Astrocyte (in vitro differentiated cells and primary cell): ENCODE measurements around the gene MAPKAPK3. TPM values are rescaled to one million over a fixed set of nuclear protein-coding genes. Genes with fewer than 3 reads are reported as not detected.

Experiments used
- DNase-seq: peaks from one replicate; pipeline ENCODE4 v3.0.0-alpha.2; 2010; ENCODE audit warnings: low read depth
- FAIRE-seq: peaks from 2 replicates; lab custom pipeline; 2011; peaks lifted over from hg19 to GRCh38; lab: Jason Lieb, UNC
- H2AFZ ChIP-seq: 2 replicates; pipeline ENCODE4 v1.6.0; 2012; ENCODE audit warnings: low read depth, low read length, inconsistent platforms
- H3K27ac ChIP-seq: 2 replicates; pipeline ENCODE4 v1.5.1; 2011; ENCODE audit warnings: low read depth, low read length, inconsistent platforms
- H3K27me3 ChIP-seq: 2 replicates; pipeline ENCODE4 v1.6.0; 2011; ENCODE audit warnings: low read length, inconsistent platforms; ENCODE audit not compliant: insufficient read depth
- H3K36me3 ChIP-seq: 2 replicates; pipeline ENCODE4 v1.5.1; 2011; ENCODE audit warnings: low read length, inconsistent platforms; ENCODE audit not compliant: insufficient read depth
- H3K4me1 ChIP-seq: 2 replicates; pipeline ENCODE4 v1.5.1; 2011; ENCODE audit warnings: low read length, inconsistent platforms; ENCODE audit not compliant: insufficient read depth
- H3K4me2 ChIP-seq: 2 replicates; pipeline ENCODE4 v1.6.0; 2012; ENCODE audit warnings: low read length, inconsistent platforms
- H3K4me3 ChIP-seq: 2 replicates; pipeline ENCODE4 v1.5.1; 2011; ENCODE audit warnings: low read depth, mild to moderate bottlenecking, low read length, inconsistent platforms; ENCODE audit not compliant: insufficient read depth
- H3K79me2 ChIP-seq: 2 replicates; pipeline ENCODE4 v1.6.0; 2012; ENCODE audit warnings: mild to moderate bottlenecking, low read length, inconsistent platforms; ENCODE audit not compliant: insufficient read depth
- H3K9ac ChIP-seq: 2 replicates; pipeline ENCODE4 v1.6.0; 2012; ENCODE audit warnings: mild to moderate bottlenecking, low read length, inconsistent platforms
- H3K9me3 ChIP-seq: 2 replicates; pipeline ENCODE4 v1.5.1; 2012; ENCODE audit warnings: low read depth, mild to moderate bottlenecking, low read length, inconsistent platforms; ENCODE audit not compliant: insufficient read depth
- H4K20me1 ChIP-seq: 2 replicates; pipeline ENCODE4 v1.6.0; 2012; ENCODE audit warnings: low read length, inconsistent platforms; ENCODE audit not compliant: insufficient read depth
- H3K27ac Mint-ChIP-seq: one replicate; pipeline ENCODE4 v1.8.0; 2021; ENCODE audit warnings: mild to moderate bottlenecking, mixed read lengths; ENCODE audit not compliant: unreplicated experiment
- H3K27me3 Mint-ChIP-seq: one replicate; pipeline ENCODE4 v1.8.0; 2021; ENCODE audit warnings: low read depth, mixed read lengths; ENCODE audit not compliant: unreplicated experiment
- H3K36me3 Mint-ChIP-seq: one replicate; pipeline ENCODE4 v1.8.0; 2021; ENCODE audit warnings: low read depth, mixed read lengths; ENCODE audit not compliant: unreplicated experiment
- H3K4me1 Mint-ChIP-seq: one replicate; pipeline ENCODE4 v1.8.0; 2021; ENCODE audit warnings: low read depth, mixed read lengths; ENCODE audit not compliant: unreplicated experiment
- H3K4me3 Mint-ChIP-seq: one replicate; pipeline ENCODE4 v1.8.0; 2021; ENCODE audit warnings: mild to moderate bottlenecking, moderate library complexity, mixed read lengths; ENCODE audit not compliant: unreplicated experiment
- H3K9me3 Mint-ChIP-seq: one replicate; pipeline ENCODE4 v1.8.0; 2021; ENCODE audit warnings: mild to moderate bottlenecking, mixed read lengths; ENCODE audit not compliant: unreplicated experiment
- EZH2 ChIP-seq: IDR thresholded peaks from 2 replicates; pipeline ENCODE4 v1.6.1; 2012; ENCODE audit warnings: mild to moderate bottlenecking, low read length, inconsistent platforms; ENCODE audit not compliant: insufficient read depth
- microRNA-seq: library from miRNA; unstranded; fragments of <30 nt; microRNA quantifications from one replicate; pipeline ENCODE4 v1.2.0, GENCODE V29; 2020
- total RNA-seq: library from RNA; stranded (reverse); gene quantifications from 2 replicates; pipeline ENCODE4 v1.2.1, GENCODE V29; 2021
- TF ChIP-seq, protein P1 (sequence below): IDR thresholded peaks from 2 replicates; pipeline ENCODE4 v1.5.1; 2011; ENCODE audit warnings: low read depth, mild to moderate bottlenecking, inconsistent platforms, low read length, moderate library complexity; ENCODE audit not compliant: insufficient read depth

MAPKAPK3 gene
- total RNA-seq, 1 donor from 2014 or later = 23.4 TPM

DNA sequence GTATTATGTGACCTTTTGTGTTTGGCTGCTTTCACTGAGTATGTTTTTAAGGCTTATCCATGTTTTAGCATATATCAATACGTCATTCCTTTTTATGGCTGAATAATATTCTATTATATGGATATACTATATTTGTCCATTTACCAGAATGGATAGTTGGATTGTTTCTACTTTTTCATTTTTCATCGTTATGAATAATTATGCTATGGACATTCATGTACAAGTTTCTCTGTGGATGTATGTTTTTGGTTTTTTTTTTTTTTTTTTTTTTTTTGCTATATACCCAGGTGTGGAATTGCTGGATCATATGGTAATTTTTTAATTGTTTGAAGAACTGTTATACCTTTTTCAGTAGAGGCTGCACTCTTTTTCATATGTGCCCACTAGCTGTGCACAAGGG, 81.3 kb downstream of the MAPKAPK3 start:
- H3K36me3 Mint-ChIP-seq = no peaks in the 10 kb centered on the region
- Histone ChIP-seq H3K4me2 (no peak overlapping the region), H3K27ac (no peak overlapping the region), H4K20me1 (no peaks in the 10 kb centered on the region), H3K4me3 (no peak overlapping the region), H3K9me3 (peaks cover 3% of the 10 kb centered on the region), H3K79me2 (no peaks in the 10 kb centered on the region), H3K27me3 (no peaks in the 10 kb centered on the region), H3K36me3 (no peaks in the 10 kb centered on the region), H3K4me1 (no peaks in the 10 kb centered on the region), H2AFZ (no peak overlapping the region), H3K9ac (no peak overlapping the region)
- no peaks in the 10 kb centered on the region for H3K27me3 Mint-ChIP-seq
- FAIRE-seq = no peak
- peaks cover 11% of the 10 kb centered on the region for H3K9me3 Mint-ChIP-seq
- DNase-seq = no peak
- H3K4me3 Mint-ChIP-seq = no peak overlapping the region
- H3K27ac Mint-ChIP-seq = no peak overlapping the region
- TF ChIP-seq EZH2 = no peak
- TF ChIP-seq, protein P1, sequence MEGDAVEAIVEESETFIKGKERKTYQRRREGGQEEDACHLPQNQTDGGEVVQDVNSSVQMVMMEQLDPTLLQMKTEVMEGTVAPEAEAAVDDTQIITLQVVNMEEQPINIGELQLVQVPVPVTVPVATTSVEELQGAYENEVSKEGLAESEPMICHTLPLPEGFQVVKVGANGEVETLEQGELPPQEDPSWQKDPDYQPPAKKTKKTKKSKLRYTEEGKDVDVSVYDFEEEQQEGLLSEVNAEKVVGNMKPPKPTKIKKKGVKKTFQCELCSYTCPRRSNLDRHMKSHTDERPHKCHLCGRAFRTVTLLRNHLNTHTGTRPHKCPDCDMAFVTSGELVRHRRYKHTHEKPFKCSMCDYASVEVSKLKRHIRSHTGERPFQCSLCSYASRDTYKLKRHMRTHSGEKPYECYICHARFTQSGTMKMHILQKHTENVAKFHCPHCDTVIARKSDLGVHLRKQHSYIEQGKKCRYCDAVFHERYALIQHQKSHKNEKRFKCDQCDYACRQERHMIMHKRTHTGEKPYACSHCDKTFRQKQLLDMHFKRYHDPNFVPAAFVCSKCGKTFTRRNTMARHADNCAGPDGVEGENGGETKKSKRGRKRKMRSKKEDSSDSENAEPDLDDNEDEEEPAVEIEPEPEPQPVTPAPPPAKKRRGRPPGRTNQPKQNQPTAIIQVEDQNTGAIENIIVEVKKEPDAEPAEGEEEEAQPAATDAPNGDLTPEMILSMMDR = no peak
- no peaks in the 10 kb centered on the region for H3K4me1 Mint-ChIP-seq

Small RNA genes lying within 50 kb of the gene (microRNA-seq; reads per million reads assigned to microRNA genes)
- 63.5 reads per million, percentile 61 among the genes with 10 or more reads in this experiment for gene MIR4787

Other genes starting within 250 kb of the MAPKAPK3 start
- 0.31 and 1.00 TPM in 2 replicates for gene CACNA2D2, start 113.5 kb upstream of the MAPKAPK3 start, total RNA-seq
- gene C3orf18, start 49.4 kb upstream of the MAPKAPK3 start, total RNA-seq = 7.2 and 8.0 TPM in 2 replicates
- gene HEMK1, start 47.6 kb upstream of the MAPKAPK3 start, total RNA-seq = 13.6 and 15.7 TPM in 2 replicates
- gene CISH, start 5.4 kb upstream of the MAPKAPK3 start, total RNA-seq = 0.75 and 1.2 TPM in 2 replicates
- gene DOCK3, start 57.8 kb downstream of the MAPKAPK3 start, total RNA-seq = 3.1 and 3.3 TPM in 2 replicates